ENCODE data around the gene DOCK7.
"Not testable (repeated sequence)": the region's sequence is repeated elsewhere in the genome, so short reads cannot be mapped to it uniquely, and the experiment has no call there.

The DOCK7 gene

DNA sequence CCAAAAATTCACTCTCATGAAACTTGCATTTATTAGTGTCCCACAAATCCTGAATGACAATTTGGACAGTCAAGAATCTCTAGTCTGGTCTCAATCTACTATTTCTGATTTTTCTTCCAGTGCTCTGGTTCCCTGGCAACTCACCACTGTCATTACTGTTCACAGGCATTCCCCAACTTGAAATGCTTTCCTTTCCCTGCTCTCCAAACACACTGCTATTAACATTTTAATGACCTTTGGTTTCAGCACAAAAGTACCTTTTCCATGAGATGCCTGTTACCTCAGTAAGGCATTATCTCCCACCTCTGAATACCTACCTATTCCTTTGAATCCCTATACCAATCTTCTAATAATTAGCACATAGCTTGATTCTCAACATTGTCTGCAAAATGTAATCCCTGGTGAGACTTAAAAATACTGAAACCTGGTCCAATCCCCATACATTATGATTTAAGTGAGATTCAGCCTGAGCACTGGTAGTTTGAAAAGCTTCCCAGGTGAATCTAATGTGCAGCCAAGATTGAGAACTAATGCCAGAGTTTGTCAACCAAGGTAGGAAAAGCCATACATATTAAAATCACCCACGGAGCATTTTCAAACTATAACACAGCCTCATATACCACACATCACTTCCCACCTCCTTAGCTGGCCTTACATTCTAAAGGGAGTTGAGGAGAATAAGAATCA is 102.6 kb downstream of the DOCK7 start:
- Histone ChIP-seq H3K36me3 (peaks cover 0 to 12% (median 4%) of the 10 kb centered on the region in 3 donors), H3K9me3 (no peaks in the 10 kb centered on the region), H3K4me3 (no peak overlapping the region), H3K27me3 (no peaks in the 10 kb centered on the region), H3K27ac (no peak overlapping the region), H3K4me1 (no peaks in the 10 kb centered on the region)
- intact Hi-C loops (cut with DNase I; ENCODE audit: low total_unique reads), result no loop called here
- no peak for TF ChIP-seq CTCF (IDR thresholded peaks at IDR 0.05)
- no peak for DNase-seq

GRCh38 chr1:62573675-62574074 is 114.5 kb downstream of the DOCK7 start:
- DNase-seq, result no peak
- H3K27ac ChIP-seq, result no peak overlapping the region
- H3K27me3 ChIP-seq, result no peaks in the 10 kb centered on the region
- no peak for TF ChIP-seq CTCF (IDR thresholded peaks at IDR 0.05)
- peaks cover 13 to 27% (median 26%) of the 10 kb centered on the region in 3 donors for H3K36me3 ChIP-seq
- no peaks in the 10 kb centered on the region for H3K9me3 ChIP-seq
- intact Hi-C loops (cut with DNase I; ENCODE audit: low total_unique reads), result no loop called here
- no peaks in the 10 kb centered on the region for H3K4me1 ChIP-seq
- no peak overlapping the region for H3K4me3 ChIP-seq

DNA sequence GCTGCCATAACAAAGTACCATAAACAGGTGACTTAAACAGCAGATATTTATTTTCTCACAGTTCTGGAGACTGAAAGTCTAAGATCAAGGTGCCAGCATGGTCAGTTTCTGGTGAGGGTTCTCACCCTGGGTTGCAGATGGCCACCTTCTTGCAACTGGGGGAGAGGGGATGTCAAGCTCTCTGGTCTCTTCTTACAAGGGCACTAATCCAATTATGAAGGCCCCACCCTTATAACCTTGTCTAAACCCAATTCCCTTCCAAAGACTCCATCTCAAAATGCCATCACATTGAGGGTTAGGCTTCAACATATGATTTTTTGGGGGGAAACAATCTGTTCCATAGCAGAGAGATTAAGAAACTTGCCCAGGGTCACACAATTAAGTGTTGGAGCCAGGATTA is 115.7 kb downstream of the DOCK7 start:
- Histone ChIP-seq H3K36me3 (peaks cover 13 to 27% (median 18%) of the 10 kb centered on the region in 3 donors), H3K9me3 (peaks cover 0 to 3% (median 0%) of the 10 kb centered on the region in 3 donors), H3K4me1 (no peaks in the 10 kb centered on the region), H3K4me3 (no peak overlapping the region), H3K27ac (no peak overlapping the region), H3K27me3 (no peaks in the 10 kb centered on the region)
- no peak for DNase-seq
- intact Hi-C loops (cut with DNase I; ENCODE audit: low total_unique reads), result no loop called here
- no peak for TF ChIP-seq CTCF (IDR thresholded peaks at IDR 0.05)

GRCh38 chr1:62571517-62571916 is 116.7 kb downstream of the DOCK7 start:
- H3K4me1 ChIP-seq; H3K9me3 ChIP-seq; intact Hi-C loops (cut with DNase I; ENCODE audit: low total_unique reads); DNase-seq; H3K27ac ChIP-seq; H3K27me3 ChIP-seq; H3K4me3 ChIP-seq: not testable (repeated sequence)
- peaks cover 13 to 27% (median 18%) of the 10 kb centered on the region in 3 donors for H3K36me3 ChIP-seq

DNA sequence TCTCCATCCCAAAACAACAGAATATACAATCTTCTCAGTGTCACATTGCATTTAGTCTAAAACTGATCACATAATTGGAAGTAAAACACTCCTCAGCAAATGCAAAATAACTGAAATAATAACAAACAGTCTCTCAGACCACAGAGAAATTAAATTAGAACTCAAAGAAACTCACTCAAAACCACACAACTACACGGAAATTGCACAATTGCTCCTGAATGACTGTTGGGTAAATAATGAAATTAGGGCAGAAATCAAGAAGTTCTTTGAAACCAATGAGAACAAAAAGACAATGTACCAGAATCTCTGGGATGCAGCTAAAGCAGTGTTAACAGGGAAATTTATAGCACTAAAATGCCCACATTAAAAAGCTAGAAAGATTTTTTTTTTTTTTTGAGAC is 120.3 kb downstream of the DOCK7 start:
- intact Hi-C loops (cut with DNase I; ENCODE audit: low total_unique reads); H3K4me1 ChIP-seq; DNase-seq; H3K4me3 ChIP-seq; H3K27me3 ChIP-seq; H3K9me3 ChIP-seq; H3K27ac ChIP-seq: not testable (repeated sequence)
- H3K36me3 ChIP-seq, result peaks cover 6 to 14% (median 13%) of the 10 kb centered on the region in 3 donors

DNA sequence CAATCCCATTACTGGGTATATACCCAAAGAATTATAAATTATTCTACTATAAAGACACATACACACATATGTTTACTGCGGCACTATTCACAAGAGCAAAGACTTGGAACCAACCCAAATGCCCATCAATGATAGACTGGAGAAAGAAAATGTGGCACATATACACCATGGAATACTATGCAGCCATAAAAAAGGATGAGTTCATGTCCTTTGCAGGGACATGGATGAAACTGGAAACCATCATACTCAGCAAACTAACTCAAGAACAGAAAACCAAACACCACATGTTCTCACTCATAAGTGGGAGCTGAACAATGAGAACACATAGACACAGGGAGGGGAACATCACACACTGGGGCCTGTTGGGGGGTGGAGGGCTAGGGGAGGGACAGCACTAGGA is 121.0 kb downstream of the DOCK7 start:
- H3K27ac ChIP-seq; DNase-seq; intact Hi-C loops (cut with DNase I; ENCODE audit: low total_unique reads); H3K27me3 ChIP-seq; H3K36me3 ChIP-seq; H3K4me1 ChIP-seq; H3K4me3 ChIP-seq; H3K9me3 ChIP-seq: not testable (repeated sequence)

DNA sequence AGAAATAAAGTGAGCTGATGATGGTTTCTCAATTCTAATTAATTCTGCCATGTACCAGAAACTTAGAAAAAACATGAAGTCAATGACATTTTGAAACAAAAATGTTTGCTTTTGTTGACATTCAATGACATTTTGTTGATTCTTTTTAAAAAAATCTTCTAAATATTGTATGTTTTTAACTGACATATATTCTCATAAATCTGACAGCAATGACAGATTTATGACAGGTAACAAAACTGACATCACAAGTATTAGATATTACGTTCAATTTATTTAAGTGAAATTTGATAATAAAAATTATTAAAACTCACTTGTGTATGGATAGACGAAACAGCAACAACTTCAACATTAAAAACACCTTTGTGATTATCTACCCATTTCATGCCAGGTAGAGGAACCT is 126.9 kb downstream of the DOCK7 start:
- no peak overlapping the region for H3K27ac ChIP-seq
- DNase-seq, result no peak
- H3K36me3 ChIP-seq, result peaks cover 0 to 12% (median 7%) of the 10 kb centered on the region in 3 donors
- no peak overlapping the region for H3K4me3 ChIP-seq
- no peaks in the 10 kb centered on the region for H3K27me3 ChIP-seq
- intact Hi-C loops (cut with DNase I; ENCODE audit: low total_unique reads), result no loop called here
- H3K9me3 ChIP-seq, result no peaks in the 10 kb centered on the region
- peaks cover 0 to 5% (median 0%) of the 10 kb centered on the region in 4 donors for H3K4me1 ChIP-seq
- TF ChIP-seq CTCF (IDR thresholded peaks at IDR 0.05), result no peak
